Stomach (tissue), 9 donors: Measurements from ENCODE around the gene SIX5. TPM values are rescaled to one million over a fixed set of nuclear protein-coding genes. Genes with fewer than 3 reads are reported as not detected.

Experiments used
- DNase-seq, 2 donors: peaks; one replicate each; pipeline versions ENCODE4 v3.0.0 to v3.0.0-alpha.2; 2013 to 2019
- H3K27ac ChIP-seq, 5 donors: fragments of 200-600 bp in 4 of 5; sonication (generic) in 4 of 5; one replicate each; pipeline ENCODE4 v1.5.1; 2013 to 2019; ENCODE audit warnings: mild to moderate bottlenecking in 1 of 5, moderate library complexity in 1 of 5
- H3K27me3 ChIP-seq, 3 donors: fragments of 200-600 bp; sonication (generic); one replicate each; pipeline ENCODE4 v1.5.1; 2017 to 2019; ENCODE audit warnings: mixed run types in 1 of 3
- H3K36me3 ChIP-seq, 4 donors: fragments of 200-600 bp; sonication (generic); 1 replicate in 3 of 4; 2 replicates in 1 of 4; pipeline ENCODE4 v1.5.1; 2016 to 2019
- H3K4me1 ChIP-seq, 4 donors: fragments of 200-600 bp; sonication (generic); one replicate each; pipeline ENCODE4 v1.5.1; 2016 to 2019
- H3K4me3 ChIP-seq, 4 donors: fragments of 200-600 bp; sonication (generic) in 3 of 4; one replicate each; pipeline ENCODE4 v1.5.1; 2016 to 2019; ENCODE audit warnings: mild to moderate bottlenecking in 1 of 4
- H3K9me3 ChIP-seq, 4 donors: fragments of 200-600 bp; sonication (generic); one replicate each; pipeline ENCODE4 v1.5.1; 2016 to 2019
- CTCF ChIP-seq, 7 experiments: fragments of 450-650 bp in 4 of 7; fragments of 200-600 bp in 3 of 7; sonication (generic) in 3 of 7; IDR thresholded peaks; one replicate each; pipeline ENCODE4 v1.5.1; 2016 to 2019; ENCODE audit warnings: antibody characterized with exemption in 7 of 7, control low read depth in 2 of 7, mild to moderate bottlenecking in 1 of 7
- EP300 ChIP-seq: sonication (generic); formaldehyde crosslinking; IDR thresholded peaks from one replicate; pipeline ENCODE4 v1.6.1; 2017; ENCODE audit warnings: antibody characterized with exemption
- POLR2A ChIP-seq, 4 donors: fragments of 450-650 bp; IDR thresholded peaks; one replicate each; pipeline ENCODE4 v1.6.1; 2016; ENCODE audit warnings: antibody characterized with exemption in 4 of 4, control low read depth in 2 of 4, mild to moderate bottlenecking in 1 of 4, moderate library complexity in 1 of 4
- POLR2AphosphoS5 ChIP-seq, 3 donors: sonication (generic); formaldehyde crosslinking; IDR thresholded peaks; one replicate each; pipeline ENCODE4 v1.6.1; 2016; ENCODE audit warnings: antibody characterized with exemption in 3 of 3
- WGBS, 5 donors: extraction: QIAGEN DNeasy Blood & Tissue Kit in 3 of 5; methylation state at CpG; one replicate each; pipeline versions ENCODE4 v1.1.5 to v1.1.7; 2013 to 2018; 5-methylcytosine and 5-hydroxymethylcytosine counted together
- intact Hi-C: fragments of 100-400 bp; cut with DNase I; formaldehyde crosslinking; loops from one replicate; pipeline ENCODE4 v1.15.1; 2023; ENCODE audit warnings: low total_unique reads
- polyA plus RNA-seq, 3 donors: library from polyadenylated mRNA; stranded (reverse); fragments of 200-250 nt; gene quantifications; one replicate each; pipeline ENCODE4 v1.2.3, GENCODE V29; 2013
- total RNA-seq, 5 donors: library from RNA; depleted of rRNA; stranded (reverse); fragments of >200 nt; gene quantifications; one replicate each; pipeline versions ENCODE4 v1.1.0 to v1.2.3, GENCODE V29; 2014 to 2016
- donor health status: healthy with polysubstance abuse.
- donor health status: Bipolar disorder and iron deficiency.
- donor health status: healthy.

Gene SIX5
- total and polyA plus RNA-seq, 8 donors: 4.0 to 39.1 (median 19.9) TPM

- H3K27me3 ChIP-seq: peaks cover 0 to 48% (median 0%) of the 10 kb centered on the region in 3 donors
- TF ChIP-seq CTCF (IDR thresholded peaks at IDR 0.05) (no peak), EP300 (no peak), POLR2A (IDR thresholded peaks at IDR 0.05) (no peak), POLR2AphosphoS5 (IDR thresholded peaks at IDR 0.05) (no peak)
- peak overlapping the region in 1 of 5 donors; percentile 86 for H3K27ac ChIP-seq
- H3K4me3 ChIP-seq: peak overlapping the region in 1 of 4 donors; percentile 54
- no peak for DNase-seq
- peaks cover 26 to 46% (median 35%) of the 10 kb centered on the region in 4 donors for H3K36me3 ChIP-seq
- WGBS, 5 donors: 88 to 93% (median 91%) methylated on average over 14 to 28 of the region's 28 CpGs
- H3K9me3 ChIP-seq: no peaks in the 10 kb centered on the region
- H3K4me1 ChIP-seq: peaks cover 41 to 69% (median 55%) of the 10 kb centered on the region in 4 donors
- intact Hi-C loops: no loop called here
Observed at GRCh38 chr19:45778010-45778661, 9.1 kb upstream of the SIX5 start.

- Histone ChIP-seq H3K36me3 (peaks cover 26 to 53% (median 39%) of the 10 kb centered on the region in 4 donors), H3K4me1 (peaks cover 44 to 72% (median 59%) of the 10 kb centered on the region in 4 donors), H3K27ac (peak overlapping the region in 1 of 5 donors; percentile 1), H3K27me3 (peaks cover 0 to 44% (median 0%) of the 10 kb centered on the region in 3 donors), H3K9me3 (no peaks in the 10 kb centered on the region), H3K4me3 (peak overlapping the region in 1 of 4 donors; percentile 54)
- no peak for DNase-seq
- WGBS, 5 donors: 93 to 99% (median 96%) methylated on average over 13 to 34 of the region's 34 CpGs
- TF ChIP-seq EP300 (no peak), POLR2AphosphoS5 (IDR thresholded peaks at IDR 0.05) (no peak), CTCF (IDR thresholded peaks at IDR 0.05) (no peak), POLR2A (IDR thresholded peaks at IDR 0.05) (no peak)
- intact Hi-C loops: no loop called here
Observed at GRCh38 chr19:45777395-45777961, 8.4 kb upstream of the SIX5 start.

DNA sequence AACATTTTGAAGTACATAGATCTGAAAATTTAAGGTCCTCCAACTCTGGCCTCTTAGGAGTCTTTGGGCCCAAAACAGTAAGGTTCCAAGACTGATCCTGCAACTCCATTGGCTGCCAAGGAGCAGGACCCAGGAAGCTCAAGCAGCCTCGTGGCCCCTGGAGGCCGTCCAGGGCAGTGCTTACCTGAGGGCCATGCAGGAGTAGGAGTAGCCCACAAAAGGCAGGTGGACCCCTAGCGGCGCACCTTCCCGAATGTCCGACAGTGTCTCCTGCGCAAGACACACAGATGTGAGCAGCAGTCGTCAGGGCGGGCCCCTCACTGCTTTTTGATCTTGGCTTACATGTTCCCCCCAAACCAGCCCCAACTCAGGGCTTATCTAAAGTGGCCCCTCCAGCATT is 5.7 kb upstream of the SIX5 start:
- intact Hi-C loops: no loop called here
- H3K27ac ChIP-seq: peak overlapping the region in 2 of 5 donors; percentile 10 to 39

More for the DNA sequence above, 5.7 kb upstream of the SIX5 start:
- 69 to 84% (median 80%) methylated on average over 9 of the region's 9 CpGs for WGBS, 5 donors
- Histone ChIP-seq H3K36me3 (peaks cover 26 to 65% (median 44%) of the 10 kb centered on the region in 4 donors), H3K4me1 (peaks cover 38 to 72% (median 57%) of the 10 kb centered on the region in 4 donors), H3K27me3 (peaks cover 0 to 35% (median 0%) of the 10 kb centered on the region in 3 donors), H3K4me3 (no peak overlapping the region), H3K9me3 (no peaks in the 10 kb centered on the region)
- no peak for DNase-seq
- no peak for TF ChIP-seq POLR2A (IDR thresholded peaks at IDR 0.05)
- TF ChIP-seq POLR2AphosphoS5 (IDR thresholded peaks at IDR 0.05): no peak
- TF ChIP-seq EP300: no peak
- no peak for TF ChIP-seq CTCF (IDR thresholded peaks at IDR 0.05)
